Tibial nerve (tissue), 4 donors: ENCODE data around the gene THBS3.

Experiments
- CTCF ChIP-seq, 5 experiments: fragments of 200-600 bp in 3 of 5; fragments of 450-650 bp in 2 of 5; sonication (generic) in 3 of 5; IDR thresholded peaks; one replicate each; pipeline ENCODE4 v1.5.1; 2016 to 2019; ENCODE audit warnings: antibody characterized with exemption in 5 of 5, mild to moderate bottlenecking in 3 of 5, moderate library complexity in 2 of 5
- EP300 ChIP-seq, 2 donors: sonication (generic); formaldehyde crosslinking; IDR thresholded peaks; one replicate each; pipeline ENCODE4 v1.6.1; 2017; ENCODE audit warnings: antibody characterized with exemption in 2 of 2, mild to moderate bottlenecking in 1 of 2
- POLR2A ChIP-seq, 2 donors: fragments of 450-650 bp; IDR thresholded peaks; one replicate each; pipeline ENCODE4 v1.6.1; 2017; ENCODE audit warnings: antibody characterized with exemption in 2 of 2, mild to moderate bottlenecking in 2 of 2, moderate library complexity in 2 of 2

GRCh38 chr1:155207806-155208540, at the start of gene THBS3:
- no peak for TF ChIP-seq POLR2A (IDR thresholded peaks at IDR 0.05)
- TF ChIP-seq EP300 (IDR thresholded peaks at IDR 0.05), result no peak
- TF ChIP-seq CTCF (IDR thresholded peaks at IDR 0.05), result no peak
